HG03520 (cell line): Measurements from ENCODE around the gene SETBP1.

Experiments
- ATAC-seq: cut with Tn5 transposase; IDR thresholded peaks from one replicate; pipeline ENCODE4 v1.9.1; 2021; ENCODE audit warnings: mild to moderate bottlenecking, moderate library complexity; ENCODE audit not compliant: unreplicated experiment

Gene SETBP1

DNA sequence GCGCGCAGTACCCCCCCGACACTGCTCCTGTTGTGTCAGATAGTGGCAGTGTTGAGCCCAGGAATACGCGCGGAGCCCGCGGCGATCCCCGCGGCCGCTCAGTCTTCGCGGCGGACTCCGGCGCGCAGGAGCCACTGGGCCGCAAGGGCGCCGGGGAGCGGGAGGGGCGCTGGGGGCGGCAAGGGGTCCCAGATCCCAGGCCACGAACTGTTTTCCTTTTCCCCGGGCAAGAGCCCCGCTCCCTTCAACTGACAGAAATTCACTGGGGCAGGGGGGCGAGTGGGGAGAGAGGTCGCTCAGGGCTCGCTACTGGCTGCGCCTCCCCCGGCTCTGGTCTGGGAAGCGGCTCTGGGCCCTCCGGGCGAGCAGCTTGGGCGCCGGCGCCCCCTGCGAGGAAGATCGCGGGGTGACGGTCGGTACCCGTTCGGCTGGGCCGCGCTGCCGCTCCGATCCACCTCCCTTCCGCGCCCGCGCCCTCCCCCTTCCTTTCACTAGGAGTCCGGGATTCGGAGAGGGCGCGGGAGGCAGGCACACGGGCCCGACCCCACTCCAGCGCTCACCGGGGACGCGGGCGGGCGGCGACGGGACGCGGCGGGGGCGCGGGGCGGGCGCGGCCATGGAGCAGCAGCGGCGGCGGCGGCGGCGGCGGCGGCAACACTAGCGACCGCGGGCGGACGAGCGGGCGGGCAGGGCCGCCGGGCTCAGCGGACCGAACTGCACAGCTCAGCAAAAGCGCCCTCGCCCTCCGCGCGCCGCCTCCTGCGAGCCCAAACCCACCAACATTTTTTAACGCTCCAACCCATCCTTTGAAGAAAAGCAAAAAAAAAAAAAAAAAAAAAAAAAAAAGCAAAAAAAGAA, 1.4 kb upstream of the SETBP1 start:
- peak; percentile 84 for ATAC-seq

DNA sequence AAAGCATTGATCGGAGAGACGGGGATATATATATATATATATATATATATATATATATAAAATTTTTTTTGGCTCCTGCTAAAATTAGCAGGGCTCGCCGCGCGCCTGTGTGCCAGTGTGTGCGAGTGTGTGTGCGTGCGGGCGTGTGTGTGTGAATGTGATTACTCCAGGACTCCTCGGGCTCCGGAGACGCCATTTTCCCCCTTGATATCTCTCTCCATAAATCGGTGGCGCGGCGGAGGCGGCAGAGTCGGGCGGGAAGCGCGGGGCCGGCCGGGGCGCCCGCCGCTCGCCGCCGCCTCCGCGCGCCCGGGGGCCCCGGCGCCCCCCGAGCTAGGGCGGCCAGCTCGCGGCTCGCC, 795 bp upstream of the SETBP1 start:
- ATAC-seq, result no peak

DNA sequence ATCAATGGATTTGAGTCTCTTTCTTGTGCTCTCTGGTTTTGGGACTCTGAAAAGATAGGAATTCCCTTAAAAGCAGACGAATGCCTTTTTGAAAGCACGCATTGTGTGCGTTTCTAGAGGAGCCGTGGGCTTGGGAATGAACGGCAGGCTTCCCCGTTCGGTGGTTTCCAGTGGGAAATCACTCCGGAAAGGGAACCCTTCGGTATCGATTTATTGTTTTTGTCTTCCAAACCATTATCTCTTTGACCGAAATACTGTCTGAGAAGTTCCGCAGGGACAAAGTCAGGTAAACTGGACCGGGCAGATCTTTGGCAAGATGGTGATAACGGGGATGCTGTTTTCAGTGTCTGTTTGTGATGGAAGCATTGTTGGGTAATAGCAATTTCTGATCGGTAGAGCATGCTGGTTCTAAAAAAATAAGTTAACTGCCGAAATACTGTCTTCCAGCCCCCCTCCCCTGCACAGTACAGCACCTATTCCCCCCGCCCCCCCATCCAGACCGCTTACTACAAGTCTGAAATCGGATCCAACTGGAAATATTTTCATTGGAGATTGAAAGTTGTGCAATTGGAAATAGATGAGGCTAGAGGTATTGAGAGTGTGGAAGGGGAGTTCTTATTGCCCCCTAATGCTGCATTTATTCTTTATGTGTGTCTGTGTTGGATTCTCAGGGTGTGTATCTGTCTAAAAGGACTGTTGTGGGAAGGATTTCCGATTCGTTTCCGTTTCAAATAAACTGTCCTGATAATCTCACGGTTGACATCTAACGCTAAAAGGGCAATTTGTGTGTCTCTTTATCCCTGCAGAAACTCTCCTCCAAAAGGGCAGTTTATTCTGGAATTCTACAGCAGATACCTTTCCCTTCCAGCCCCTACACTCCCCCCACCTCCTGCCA, 635 bp downstream of the SETBP1 start:
- no peak for ATAC-seq

DNA sequence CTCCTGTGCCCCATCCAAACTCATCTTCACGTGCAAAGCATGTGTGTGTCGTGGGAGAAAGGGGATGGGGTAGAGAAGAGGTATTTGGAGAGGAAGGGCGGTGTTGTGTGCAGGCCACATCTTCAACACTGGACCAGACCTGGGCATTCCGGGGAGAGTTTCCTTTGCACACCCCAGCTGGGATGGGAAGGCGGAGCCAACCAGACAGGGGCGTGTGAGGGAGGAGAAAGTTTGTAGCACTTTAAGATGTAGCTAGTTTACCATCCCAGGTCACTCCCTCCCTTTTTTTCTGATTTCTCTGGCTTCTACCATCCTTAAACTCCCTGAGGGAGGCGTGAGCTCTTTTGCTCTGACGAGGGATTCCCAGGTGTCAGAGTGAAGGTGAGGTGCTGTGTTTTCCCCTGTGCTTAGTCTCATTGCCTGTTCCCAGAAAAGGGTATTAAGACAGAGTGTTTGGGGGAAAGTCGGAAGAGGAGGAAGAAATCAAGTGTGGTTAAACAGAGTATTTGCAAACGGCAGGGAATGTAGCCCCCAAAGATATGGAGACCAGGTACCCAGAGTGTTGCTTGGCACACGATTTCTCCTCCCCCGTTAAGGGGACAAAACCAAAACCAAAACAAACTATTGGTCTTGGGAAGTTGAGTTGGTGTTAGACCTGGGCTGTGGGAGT, 1.6 kb downstream of the SETBP1 start:
- ATAC-seq, result no peak

DNA sequence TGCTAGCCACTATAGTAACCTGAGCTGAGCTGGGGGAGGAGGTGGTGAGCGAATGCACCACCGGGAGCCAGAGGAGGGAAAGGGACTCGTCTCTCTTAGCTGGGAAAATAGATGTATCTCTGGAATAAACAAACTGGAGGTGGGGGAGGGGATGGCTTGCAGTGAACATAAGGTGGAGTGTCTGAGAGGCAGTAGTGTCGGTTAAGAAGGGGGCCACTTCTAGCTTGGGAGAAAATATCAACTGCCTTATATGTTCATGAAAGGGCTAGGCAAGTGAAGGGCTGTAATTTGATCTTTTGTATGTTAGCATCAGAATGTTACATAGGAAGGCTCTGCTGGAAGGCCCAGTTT, 2.2 kb downstream of the SETBP1 start:
- no peak for ATAC-seq

DNA sequence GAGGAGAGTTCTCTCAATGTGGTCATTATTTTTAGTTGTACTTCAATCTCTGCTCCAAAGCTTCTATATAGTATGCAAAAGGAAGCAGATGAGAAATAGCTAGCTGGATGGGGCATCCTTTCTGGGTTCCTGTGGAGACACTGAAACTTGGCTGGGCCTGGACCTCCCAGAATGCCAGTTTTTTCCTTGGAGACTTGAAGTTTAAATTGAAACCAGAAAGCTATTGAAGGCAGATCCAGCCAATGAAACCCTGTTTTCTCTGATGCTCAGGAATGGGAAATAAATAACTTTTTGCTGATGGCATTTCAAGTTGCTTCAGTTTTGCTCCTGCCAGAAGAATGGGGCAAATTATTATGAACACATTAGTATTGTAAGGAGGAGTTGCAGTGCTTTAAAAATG, 2.9 kb downstream of the SETBP1 start:
- ATAC-seq, result no peak

DNA sequence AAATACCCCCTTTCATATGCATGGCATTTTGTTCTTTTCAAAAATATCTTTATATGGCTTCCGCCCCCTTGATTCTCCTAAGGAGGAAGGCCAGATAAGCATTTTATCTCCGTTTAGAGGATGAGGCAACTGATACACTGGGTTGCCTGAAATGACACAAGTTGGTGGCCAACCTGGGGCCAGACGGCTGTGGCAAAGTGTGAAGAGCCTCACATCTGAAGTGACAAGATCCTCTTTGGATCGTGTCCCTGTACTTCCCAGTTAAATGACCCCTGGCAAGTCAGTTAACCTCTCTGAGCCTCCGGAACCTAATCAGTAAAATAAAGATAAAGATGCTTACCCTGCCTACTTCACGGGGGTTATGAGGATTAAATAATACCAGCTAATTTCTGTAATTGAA, 4.6 kb downstream of the SETBP1 start:
- no peak for ATAC-seq

DNA sequence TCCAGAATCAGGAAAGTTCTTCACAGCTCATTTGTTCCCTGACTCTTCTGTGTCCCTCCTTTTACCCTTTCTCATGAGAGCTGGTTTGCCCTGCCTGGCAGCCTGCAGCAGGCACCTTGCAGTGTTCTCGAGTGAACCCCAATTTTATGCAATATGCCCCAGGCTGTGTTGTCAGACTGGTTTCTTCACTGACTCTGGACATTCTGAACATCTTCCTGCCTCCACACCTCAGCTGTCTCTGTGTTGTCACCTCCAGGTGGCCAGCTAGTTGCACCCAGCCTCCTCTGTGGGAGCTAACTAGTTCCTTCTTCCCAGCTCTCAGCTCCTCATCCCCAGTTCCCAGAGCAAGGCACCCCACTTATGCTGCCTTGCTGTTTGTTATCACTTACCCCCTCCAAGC, 5.5 kb downstream of the SETBP1 start:
- ATAC-seq, result no peak

DNA sequence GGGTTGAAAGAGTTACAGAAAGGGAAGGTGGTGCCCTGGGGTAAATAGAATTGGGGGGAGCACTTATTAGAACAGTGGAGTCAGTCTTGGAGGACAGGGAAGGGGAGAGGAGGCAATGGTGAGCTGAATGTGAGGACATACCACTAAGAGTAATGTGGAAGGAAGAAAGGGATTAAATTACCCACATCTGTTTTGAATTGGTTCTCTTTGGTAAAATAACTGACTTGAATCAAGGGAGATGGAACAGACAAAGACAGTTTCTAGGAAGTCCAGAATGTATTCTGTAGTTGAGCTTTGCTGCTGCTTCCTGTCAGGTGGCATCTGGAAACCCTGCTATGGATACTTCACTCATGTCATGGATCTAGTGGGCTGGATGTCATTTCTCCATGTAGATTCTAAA, 6.7 kb downstream of the SETBP1 start:
- ATAC-seq, result no peak

DNA sequence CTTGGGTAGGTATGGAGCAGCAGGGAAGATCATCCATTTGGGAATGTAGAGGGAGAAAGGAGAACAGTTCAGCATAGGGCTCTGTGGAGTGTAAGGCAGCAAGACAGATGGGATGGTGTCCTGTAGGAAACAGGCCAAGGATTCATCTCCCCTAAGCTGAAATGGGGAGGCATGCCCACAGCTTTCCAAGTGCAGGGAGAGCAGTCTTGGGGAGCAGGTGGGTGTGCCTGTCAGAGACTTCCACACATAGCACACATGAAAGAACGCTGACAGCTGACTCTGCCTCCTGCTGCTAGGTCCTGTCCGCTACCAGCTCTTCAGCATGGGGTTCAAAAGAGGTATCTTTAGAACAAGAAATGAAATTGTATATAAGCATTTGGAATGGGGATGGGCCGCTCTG, 9.0 kb downstream of the SETBP1 start:
- ATAC-seq, result no peak

DNA sequence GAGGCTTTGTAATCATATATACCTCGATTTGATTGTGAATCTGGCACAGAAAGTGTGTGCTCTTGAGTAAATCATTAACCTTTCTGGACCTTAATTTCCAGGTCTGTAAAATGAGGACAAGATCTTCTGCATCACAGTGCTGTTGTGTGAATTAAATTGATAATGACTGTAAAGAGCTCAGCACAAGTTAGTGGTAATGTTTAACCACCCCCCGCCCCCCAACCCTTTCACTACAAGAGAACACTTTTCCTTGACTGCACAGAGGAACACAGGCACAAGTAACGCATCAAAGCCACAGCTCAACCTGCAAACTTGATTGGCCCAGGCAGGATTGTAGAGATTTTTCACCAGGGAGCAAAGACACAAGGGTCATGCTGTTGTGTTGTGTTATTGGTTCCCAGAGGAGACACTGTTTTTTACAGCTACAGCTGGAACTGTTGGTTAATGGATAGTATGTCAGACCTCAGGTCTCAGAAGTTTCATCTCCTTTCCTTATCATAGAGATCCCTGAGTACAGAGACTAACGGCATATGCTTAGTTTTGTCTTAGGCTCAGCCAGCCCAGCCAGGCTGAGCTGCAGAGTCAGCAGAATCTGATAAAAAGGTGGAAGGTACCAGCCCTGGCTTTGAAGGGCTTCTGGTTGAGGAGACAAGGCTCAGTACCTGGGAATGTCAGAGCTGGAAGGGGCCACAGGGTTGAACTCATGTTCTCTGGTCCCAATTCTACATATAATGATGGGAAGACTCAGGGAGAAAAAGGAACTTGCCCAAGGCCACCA, 10.6 kb downstream of the SETBP1 start:
- no peak for ATAC-seq

DNA sequence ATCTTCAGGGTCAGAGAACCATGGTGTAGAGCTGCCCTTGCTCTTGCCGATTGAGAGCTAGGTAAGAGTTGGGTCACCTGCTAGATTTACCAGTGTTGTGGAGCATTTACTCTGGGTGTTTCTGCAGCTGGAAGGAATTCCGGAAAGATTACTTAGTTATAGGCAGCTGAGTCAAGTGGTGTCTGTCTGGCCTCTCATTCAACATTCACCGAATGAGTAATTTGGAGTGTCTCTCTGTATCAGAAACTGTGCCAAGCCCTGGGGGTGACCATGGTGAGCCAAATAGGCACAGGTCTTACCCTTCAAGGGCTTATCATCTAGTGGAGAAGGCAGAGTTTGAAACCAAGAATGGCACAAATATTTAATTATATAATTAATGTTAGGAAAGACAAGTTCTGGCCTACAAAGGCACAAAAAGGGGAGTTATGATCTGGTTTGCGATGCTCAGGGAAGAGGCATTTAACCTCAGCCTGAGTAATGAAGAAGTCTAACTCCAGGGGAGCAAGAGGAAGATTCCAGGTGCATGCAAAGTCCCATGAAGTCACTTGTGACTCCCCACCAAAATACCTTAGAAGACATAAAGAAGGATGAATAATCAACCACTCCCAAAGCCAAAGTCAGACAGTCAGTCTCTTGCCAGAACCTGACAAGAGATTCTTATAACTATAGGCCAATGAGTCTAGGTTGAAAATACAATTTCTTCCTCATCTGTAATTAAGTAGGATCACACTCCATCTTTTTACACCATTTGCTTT, 12.5 kb downstream of the SETBP1 start:
- no peak for ATAC-seq

DNA sequence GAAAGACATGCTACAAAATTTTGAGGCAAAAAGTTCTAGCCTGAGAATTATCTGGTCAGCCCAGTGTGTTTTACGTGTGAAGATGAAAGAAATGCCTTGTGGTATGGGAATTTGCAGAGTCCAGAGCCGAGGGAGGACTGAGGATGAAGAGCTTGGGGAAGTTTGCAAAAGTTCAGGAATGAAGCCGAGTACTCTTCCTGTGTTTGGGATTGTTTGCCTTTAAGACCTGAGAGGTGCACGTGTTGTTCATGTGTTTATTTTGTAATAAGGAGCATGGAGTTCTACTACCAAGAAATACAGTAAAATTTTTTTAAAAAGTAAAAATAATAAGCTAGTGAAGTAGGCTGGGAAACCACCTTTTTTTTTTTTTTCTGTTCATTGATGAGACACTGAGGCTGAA, 14.8 kb downstream of the SETBP1 start:
- no peak for ATAC-seq

DNA sequence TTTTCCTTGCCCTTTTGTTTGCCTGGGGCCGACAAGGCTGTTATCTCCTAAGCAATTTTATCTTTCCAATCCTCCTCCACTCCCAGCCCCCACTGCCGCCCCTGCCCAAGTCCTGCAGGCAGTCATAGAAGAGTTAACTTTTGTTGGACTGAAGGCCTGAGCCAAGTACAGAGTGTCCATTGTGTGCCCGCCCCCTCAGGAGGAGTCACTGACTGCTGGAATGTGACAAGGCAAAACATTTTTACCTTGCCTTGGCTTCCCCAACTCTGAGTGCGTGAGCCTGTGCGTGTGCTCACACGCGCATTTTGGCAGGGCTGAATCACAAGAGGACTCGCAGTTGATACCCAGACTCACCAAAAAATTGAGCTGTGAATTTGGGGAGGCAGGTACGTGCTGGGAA, 16.2 kb downstream of the SETBP1 start:
- ATAC-seq, result no peak

DNA sequence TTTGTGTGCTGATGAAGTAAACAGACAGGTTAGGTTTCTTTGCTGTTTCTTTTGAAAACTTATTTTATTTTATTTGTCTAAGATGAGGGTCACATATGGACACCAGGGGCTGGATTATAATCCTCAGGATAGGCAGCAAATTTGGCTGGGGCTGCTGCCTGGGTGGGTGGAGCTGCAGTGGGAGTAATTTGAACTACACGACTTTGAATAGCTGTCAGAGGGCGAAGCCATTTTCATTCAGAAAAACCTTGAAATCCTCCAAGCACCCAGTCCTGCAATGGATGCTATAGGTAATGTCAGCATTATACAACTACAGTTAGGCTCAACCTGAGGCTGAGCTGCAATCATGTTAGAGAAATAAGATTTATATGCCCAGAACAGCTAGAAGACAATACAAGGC, 16.6 kb downstream of the SETBP1 start:
- ATAC-seq, result no peak

DNA sequence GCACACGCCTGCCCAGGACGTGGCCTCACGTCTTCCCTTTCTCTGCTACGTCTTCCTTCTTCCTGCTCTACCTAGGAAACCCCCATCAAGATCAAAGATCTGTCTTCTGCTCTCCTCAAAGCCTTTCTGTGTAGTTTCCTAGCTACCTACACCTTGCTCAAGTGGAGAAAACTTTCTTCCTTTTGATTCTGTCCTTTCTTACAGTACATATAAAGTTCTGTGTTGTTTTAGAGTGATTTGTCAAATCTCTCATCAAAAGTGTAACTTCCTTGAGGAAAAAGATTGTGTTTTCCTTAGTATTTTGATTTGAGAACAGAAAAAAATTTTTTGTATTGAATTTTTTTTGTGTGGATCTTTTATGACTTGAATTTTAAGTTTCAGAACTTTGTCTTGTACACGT, 17.8 kb downstream of the SETBP1 start:
- ATAC-seq, result no peak

DNA sequence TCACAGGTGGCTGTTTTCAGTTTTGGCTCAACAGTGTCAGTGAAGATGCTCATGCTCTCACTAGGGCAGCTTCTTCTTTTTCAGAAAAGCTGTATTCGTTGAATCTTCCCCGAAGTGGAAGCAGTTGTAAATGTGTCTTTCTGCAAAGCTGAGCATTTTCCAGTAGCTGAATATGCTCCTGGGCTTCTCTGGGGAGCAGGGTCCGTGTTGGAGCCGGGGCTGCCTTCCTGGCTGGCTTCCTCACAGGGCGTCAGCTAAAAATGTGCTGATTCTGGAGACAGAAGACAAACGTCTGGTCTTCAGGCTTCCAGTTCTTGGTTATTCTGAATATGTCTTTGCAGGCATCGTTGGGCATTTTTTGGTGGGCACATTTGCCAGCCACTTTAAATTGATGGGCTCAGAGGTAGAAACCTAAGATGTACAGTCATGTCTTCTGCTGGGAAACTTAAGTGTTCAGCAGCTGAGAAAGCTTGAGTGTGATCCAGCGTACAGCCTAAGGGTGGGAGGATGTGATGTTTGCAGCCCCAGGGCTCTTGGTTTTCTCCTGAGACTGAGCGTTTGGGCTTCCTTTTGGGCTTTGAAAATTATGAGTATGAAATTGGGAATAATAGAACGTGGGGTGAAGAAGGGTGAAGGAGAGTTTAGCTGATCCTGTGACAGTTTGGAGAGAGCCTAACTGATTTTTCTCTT, 19.0 kb downstream of the SETBP1 start:
- no peak for ATAC-seq

DNA sequence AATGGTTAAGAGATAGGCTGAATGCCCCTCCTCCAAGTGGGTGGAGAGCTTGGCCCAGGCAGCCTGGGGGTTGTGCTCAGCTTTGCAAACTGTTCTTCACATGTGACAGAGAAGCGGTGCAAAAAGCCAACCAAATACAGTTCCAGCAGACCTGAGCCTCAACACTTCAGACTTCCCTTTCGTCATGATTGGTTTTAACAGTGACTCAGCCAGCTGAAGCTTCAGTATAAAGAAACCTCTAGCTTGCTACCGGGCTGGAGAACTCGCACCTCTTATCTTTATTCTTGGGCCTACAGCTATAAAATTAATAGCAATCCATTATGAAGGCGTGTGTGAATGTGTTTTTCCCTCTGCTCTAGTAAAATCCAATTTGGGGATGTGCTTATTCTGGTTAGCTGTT, 20.0 kb downstream of the SETBP1 start:
- ATAC-seq, result no peak

DNA sequence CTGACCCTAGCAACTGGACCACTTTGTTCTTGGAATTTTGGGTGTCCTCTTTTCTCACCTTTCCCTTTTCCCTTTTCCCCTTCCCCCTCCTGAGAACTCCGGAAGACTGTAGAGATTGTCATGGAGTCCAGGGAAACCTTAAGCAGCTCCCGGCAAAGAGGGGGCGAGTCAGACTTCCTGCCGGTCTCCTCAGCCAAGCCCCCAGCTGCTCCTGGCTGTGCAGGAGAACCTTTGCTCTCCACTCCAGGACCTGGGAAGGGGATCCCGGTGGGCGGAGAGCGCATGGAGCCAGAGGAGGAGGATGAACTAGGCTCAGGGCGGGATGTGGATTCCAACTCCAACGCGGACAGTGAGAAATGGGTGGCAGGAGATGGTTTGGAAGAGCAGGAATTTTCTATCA, 20.5 kb downstream of the SETBP1 start:
- ATAC-seq, result no peak

DNA sequence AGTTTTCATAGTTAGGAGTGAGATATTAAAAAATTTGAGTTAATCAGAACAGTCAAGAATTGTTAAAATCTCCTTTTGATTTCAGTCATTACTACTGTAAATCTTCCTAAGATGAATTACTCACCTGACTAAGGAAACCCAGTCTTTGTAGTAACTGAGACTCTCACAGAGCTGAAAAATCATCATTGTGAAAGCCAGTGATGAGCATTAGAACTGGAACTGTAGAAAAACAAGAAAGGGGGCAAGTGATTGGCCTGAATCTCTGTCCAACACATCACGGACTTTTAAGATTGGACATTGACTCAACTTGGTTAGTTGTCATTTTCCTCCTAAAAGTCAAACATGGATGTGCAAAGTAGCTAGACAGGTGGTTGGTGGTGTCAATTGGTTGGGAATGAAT, 21.9 kb downstream of the SETBP1 start:
- no peak for ATAC-seq
